Dermis microvascular lymphatic vessel endothelial cell (primary cell): ENCODE results near the gene THAP7. TPM values are rescaled to one million over a fixed set of nuclear protein-coding genes. Genes with fewer than 3 reads are reported as not detected.
A peak's percentile ranks its signal among the peaks of the same experiment; 100 is the strongest.
"Not testable (repeated sequence)": the region's sequence is repeated elsewhere in the genome, so short reads cannot be mapped to it uniquely, and the experiment has no call there.

Experiments
- DNase-seq, 2 donors: peaks; one replicate each; pipeline versions ENCODE4 v3.0.0 to v3.0.0-alpha.2; 2010; ENCODE audit warnings: low read depth in 2 of 2
- total RNA-seq: library from RNA; depleted of rRNA; stranded (reverse); fragments of >200 nt; gene quantifications from 2 replicates; pipeline ENCODE4 v1.2.1, GENCODE V29; 2014

Gene THAP7
- total RNA-seq = 11.0 and 14.8 TPM in 2 replicates

GRCh38 chr22:21001601-21002325, at the start of gene THAP7:
Gene THAP7 (minus strand): TSS chr22:21002118. CDS start chr22:21001911, 207 bp downstream.
- peak; percentile 86 to 97 for DNase-seq

- DNase-seq = no peak
Measured at GRCh38 chr22:21051145-21051830, 49.4 kb upstream of the THAP7 start.

- not testable (repeated sequence) for DNase-seq
Measured at GRCh38 chr22:21048965-21049364, 47.0 kb upstream of the THAP7 start.

GRCh38 chr22:21048448-21048847, 46.5 kb upstream of the THAP7 start:
- DNase-seq = not testable (repeated sequence)

- no peak for DNase-seq
Measured at GRCh38 chr22:21047730-21048129, 45.8 kb upstream of the THAP7 start.

GRCh38 chr22:21047035-21047661, 45.2 kb upstream of the THAP7 start:
- no peak for DNase-seq

GRCh38 chr22:21045585-21046294, 43.8 kb upstream of the THAP7 start, which contains the start of gene LRRC74B:
Gene LRRC74B (plus strand): TSS chr22:21045946. CDS start chr22:21045987, 41 bp downstream.
- DNase-seq = peak; percentile 72 to 88

- DNase-seq = peak in 1 of 2 donors; percentile 13
Measured at GRCh38 chr22:21044931-21045584, 43.1 kb upstream of the THAP7 start.

- no peak for DNase-seq
Measured at GRCh38 chr22:21043860-21044535, 42.1 kb upstream of the THAP7 start.

- no peak for DNase-seq
Measured at GRCh38 chr22:21042978-21043859, 41.3 kb upstream of the THAP7 start.

GRCh38 chr22:21041937-21042336, 40.0 kb upstream of the THAP7 start:
- no peak for DNase-seq

- not testable (repeated sequence) for DNase-seq
Measured at GRCh38 chr22:21039158-21039557, 37.2 kb upstream of the THAP7 start.

- no peak for DNase-seq
Measured at GRCh38 chr22:21038405-21038804, 36.5 kb upstream of the THAP7 start.

- DNase-seq = no peak
Measured at GRCh38 chr22:21034989-21035388, 33.1 kb upstream of the THAP7 start.

- no peak for DNase-seq
Measured at GRCh38 chr22:21033895-21034294, 32.0 kb upstream of the THAP7 start.

- no peak for DNase-seq
Measured at GRCh38 chr22:21032868-21033688, 31.2 kb upstream of the THAP7 start.

GRCh38 chr22:21032037-21032867, 30.3 kb upstream of the THAP7 start, which contains the start of gene SLC7A4:
Gene SLC7A4 (minus strand): TSS chr22:21032561. CDS start chr22:21031812, 749 bp downstream.
- no peak for DNase-seq
